ENCODE measurements around the gene ZNF185. TPM values are rescaled to one million over a fixed set of nuclear protein-coding genes. Genes with fewer than 3 reads are reported as not detected.
"Not testable (repeated sequence)": the region's sequence is repeated elsewhere in the genome, so short reads cannot be mapped to it uniquely, and the experiment has no call there.

ZNF185 gene
- total RNA-seq, 1 donor from 2014 or later, result 17.9 TPM

DNA sequence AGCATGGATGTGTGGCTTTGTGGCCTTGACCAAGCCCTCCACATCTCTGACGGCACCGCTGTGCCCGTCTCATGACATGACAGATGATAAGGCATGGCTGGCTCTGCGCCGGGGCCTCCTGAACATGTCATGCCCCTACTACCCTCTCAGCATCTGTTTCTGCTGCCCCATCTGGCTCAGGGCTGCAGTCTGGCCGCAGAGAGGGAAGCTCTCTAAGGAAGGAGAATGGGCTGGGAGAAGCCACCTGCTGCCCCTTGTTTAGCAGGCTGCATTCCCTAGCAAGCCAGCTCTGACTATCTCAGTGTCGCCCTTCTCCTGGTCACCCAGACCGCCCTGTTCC, 7.2 kb downstream of the ZNF185 start:
- Histone ChIP-seq H3K4me1 (no peaks in the 10 kb centered on the region), H3K9me3 (no peaks in the 10 kb centered on the region), H3K27ac (no peak overlapping the region), H3K27me3 (ENCODE audit: low read depth) (no peaks in the 10 kb centered on the region), H3K36me3 (no peaks in the 10 kb centered on the region), H3K4me3 (no peak overlapping the region)
- intact Hi-C loops (cut with DNase I), result no loop called here
- DNase-seq (no peak), ATAC-seq (no peak)
- TF ChIP-seq, protein P1, sequence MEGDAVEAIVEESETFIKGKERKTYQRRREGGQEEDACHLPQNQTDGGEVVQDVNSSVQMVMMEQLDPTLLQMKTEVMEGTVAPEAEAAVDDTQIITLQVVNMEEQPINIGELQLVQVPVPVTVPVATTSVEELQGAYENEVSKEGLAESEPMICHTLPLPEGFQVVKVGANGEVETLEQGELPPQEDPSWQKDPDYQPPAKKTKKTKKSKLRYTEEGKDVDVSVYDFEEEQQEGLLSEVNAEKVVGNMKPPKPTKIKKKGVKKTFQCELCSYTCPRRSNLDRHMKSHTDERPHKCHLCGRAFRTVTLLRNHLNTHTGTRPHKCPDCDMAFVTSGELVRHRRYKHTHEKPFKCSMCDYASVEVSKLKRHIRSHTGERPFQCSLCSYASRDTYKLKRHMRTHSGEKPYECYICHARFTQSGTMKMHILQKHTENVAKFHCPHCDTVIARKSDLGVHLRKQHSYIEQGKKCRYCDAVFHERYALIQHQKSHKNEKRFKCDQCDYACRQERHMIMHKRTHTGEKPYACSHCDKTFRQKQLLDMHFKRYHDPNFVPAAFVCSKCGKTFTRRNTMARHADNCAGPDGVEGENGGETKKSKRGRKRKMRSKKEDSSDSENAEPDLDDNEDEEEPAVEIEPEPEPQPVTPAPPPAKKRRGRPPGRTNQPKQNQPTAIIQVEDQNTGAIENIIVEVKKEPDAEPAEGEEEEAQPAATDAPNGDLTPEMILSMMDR (IDR thresholded peaks at IDR 0.05), result no peak

DNA sequence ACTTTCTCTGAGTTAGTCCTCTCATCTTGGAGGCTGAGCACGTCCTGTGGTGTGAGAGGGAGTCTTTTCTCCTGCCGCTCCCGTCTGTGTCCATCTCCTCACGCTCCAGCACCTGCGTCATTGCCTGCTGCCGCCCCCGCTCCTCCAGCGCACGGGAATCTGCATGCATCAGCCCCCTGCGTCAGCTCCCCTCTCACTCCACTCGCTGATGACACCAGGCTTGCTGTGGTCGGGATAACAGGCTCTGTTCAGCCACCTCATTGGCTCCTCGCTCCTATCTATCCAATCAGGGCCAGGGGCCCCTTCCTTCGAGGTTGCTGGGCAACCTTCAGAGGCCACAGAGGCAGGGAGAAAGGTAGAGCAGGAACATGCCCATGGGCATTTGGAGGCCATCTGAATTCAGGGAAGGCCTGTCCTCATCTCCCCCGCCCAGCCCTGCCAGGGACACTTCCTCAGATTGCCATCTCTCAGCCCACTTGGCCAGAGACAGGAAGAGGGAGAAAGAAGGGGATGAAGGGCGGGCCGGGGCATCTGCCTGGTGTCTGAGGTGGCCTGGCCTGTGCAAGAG, 9.3 kb downstream of the ZNF185 start:
- Histone ChIP-seq H3K27me3 (ENCODE audit: low read depth) (no peaks in the 10 kb centered on the region), H3K9me3 (no peaks in the 10 kb centered on the region), H3K4me1 (no peaks in the 10 kb centered on the region), H3K4me3 (no peak overlapping the region), H3K27ac (no peak overlapping the region), H3K36me3 (no peaks in the 10 kb centered on the region)
- DNase-seq, result no peak
- intact Hi-C loops (cut with DNase I), result no loop called here
- no peak for ATAC-seq
- TF ChIP-seq, protein P1 (IDR thresholded peaks at IDR 0.05), result no peak

DNA sequence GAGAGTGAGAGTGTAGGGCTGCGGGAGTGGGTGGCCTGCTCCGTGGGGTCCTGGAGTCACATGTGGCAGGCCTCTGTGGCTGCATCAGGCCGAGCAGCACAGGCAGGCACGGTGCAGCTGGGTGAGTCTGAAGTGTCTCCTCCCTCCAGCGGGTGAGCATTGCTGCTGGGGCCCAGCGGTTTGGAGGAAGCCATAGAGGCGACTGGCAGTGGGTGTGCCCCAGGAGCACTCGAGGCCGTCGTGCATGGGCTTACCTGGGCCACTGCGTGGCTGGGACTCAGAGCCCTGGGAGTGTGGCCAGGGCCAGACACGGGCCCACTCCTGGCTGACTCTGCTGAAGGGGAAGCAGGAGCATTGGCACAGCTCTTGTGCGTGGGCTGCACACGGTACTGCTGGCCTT, 10.6 kb downstream of the ZNF185 start:
- H3K4me3 ChIP-seq, result no peak overlapping the region
- no peaks in the 10 kb centered on the region for H3K9me3 ChIP-seq
- no peaks in the 10 kb centered on the region for H3K4me1 ChIP-seq
- ATAC-seq (no peak), DNase-seq (no peak)
- intact Hi-C loops (cut with DNase I), result no loop called here
- no peaks in the 10 kb centered on the region for H3K36me3 ChIP-seq
- TF ChIP-seq, protein P1 (IDR thresholded peaks at IDR 0.05), result no peak
- no peaks in the 10 kb centered on the region for H3K27me3 ChIP-seq (ENCODE audit: low read depth)
- H3K27ac ChIP-seq, result no peak overlapping the region

DNA sequence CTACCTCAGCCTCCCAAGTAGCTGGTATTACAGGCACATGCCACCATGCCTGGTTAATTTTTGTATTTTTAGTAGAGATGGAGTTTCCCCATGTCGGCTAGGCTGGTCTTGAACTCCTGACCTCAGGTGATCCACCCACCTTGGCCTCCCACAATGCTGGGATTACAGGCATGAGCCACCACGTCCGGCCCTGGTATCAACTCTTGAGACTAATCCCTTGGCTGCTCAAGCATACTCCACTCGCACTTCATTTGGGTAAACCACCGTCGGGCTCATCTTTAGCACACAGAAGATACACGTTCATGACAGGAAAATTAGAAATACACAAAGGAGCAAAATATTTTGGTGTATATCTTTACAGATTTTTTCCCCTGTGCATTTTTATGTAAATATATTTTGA, 12.2 kb downstream of the ZNF185 start:
- H3K27ac ChIP-seq; intact Hi-C loops (cut with DNase I); H3K4me3 ChIP-seq; H3K9me3 ChIP-seq; H3K4me1 ChIP-seq; H3K36me3 ChIP-seq; DNase-seq; H3K27me3 ChIP-seq (ENCODE audit: low read depth); ATAC-seq: not testable (repeated sequence)

DNA sequence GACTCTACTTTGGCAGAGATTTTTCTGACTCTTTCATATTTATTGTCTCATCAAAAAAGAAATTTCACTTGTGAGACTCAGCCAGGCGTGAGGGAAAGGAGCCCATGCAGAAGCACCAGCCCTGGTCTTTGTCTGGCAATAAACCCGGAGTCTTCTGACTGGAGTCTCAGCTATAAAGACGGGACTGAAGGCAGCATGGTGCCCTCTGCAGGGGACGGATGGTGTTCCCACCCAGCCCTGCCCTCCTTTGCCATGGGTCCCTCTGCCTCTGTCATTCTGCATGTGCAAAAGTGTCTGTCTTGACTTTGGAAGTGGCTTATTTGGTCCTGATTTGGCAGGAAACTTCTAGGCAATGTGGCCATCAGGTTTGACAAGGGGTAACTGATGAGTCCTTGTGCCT, 14.2 kb downstream of the ZNF185 start:
- intact Hi-C loops (cut with DNase I), result no loop called here
- Histone ChIP-seq H3K27me3 (ENCODE audit: low read depth) (no peaks in the 10 kb centered on the region), H3K27ac (no peak overlapping the region), H3K4me1 (no peaks in the 10 kb centered on the region), H3K4me3 (no peak overlapping the region), H3K9me3 (no peaks in the 10 kb centered on the region), H3K36me3 (no peaks in the 10 kb centered on the region)
- TF ChIP-seq, protein P1 (IDR thresholded peaks at IDR 0.05), result no peak
- no peak for DNase-seq
- no peak for ATAC-seq

DNA sequence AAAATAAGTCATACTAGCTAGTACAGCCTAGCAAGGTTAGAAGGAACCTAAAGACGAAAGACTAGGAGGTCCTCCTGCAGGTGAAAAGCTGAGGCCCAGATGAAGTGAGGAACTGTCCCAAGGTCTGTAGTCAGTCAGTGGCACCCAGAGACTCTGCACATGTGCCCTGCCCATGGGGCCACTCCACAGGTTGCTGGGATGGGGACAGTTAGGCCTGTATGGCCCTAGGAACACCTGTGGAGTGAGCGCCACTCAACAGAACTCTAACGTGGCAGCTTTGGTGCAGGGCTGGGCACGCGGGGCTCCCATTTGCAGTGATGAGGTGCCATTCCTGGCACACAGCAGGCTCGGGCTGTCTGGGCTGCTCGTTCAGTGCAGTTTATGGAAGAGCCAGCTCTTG, 14.8 kb downstream of the ZNF185 start:
- Histone ChIP-seq H3K9me3 (no peaks in the 10 kb centered on the region), H3K4me1 (no peaks in the 10 kb centered on the region), H3K36me3 (no peaks in the 10 kb centered on the region), H3K27ac (no peak overlapping the region), H3K27me3 (ENCODE audit: low read depth) (no peaks in the 10 kb centered on the region), H3K4me3 (no peak overlapping the region)
- no peak for DNase-seq
- no peak for ATAC-seq
- intact Hi-C loops (cut with DNase I), result no loop called here
- TF ChIP-seq, protein P1 (IDR thresholded peaks at IDR 0.05), result no peak

Measured in lower lobe of right lung (tissue), 2 donors.